HG03175 (cell line): Measurements from ENCODE around the gene UBE2R2.
"Not testable (repeated sequence)": the region's sequence is repeated elsewhere in the genome, so short reads cannot be mapped to it uniquely, and the experiment has no call there.

Experiments used
- ATAC-seq: cut with Tn5 transposase; IDR thresholded peaks from one replicate; pipeline ENCODE4 v1.9.1; 2021; ENCODE audit warnings: mild to moderate bottlenecking, moderate library complexity; ENCODE audit not compliant: unreplicated experiment

The UBE2R2 gene

GRCh38 chr9:33924978-33925797 lies 108.2 kb downstream of the UBE2R2 start:
- no peak for ATAC-seq

GRCh38 chr9:33926746-33927485 lies 110.0 kb downstream of the UBE2R2 start:
- no peak for ATAC-seq

- no peak for ATAC-seq
Measured at GRCh38 chr9:33927694-33928093, 110.7 kb downstream of the UBE2R2 start.

- ATAC-seq: no peak
Measured at GRCh38 chr9:33931326-33931725, 114.4 kb downstream of the UBE2R2 start.

GRCh38 chr9:33932078-33932807 lies 115.3 kb downstream of the UBE2R2 start:
- ATAC-seq: no peak

- no peak for ATAC-seq
Measured at GRCh38 chr9:33934188-33934878, 117.4 kb downstream of the UBE2R2 start.

GRCh38 chr9:33939924-33940874 lies 123.2 kb downstream of the UBE2R2 start:
- ATAC-seq: no peak

GRCh38 chr9:33942471-33943083 lies 125.6 kb downstream of the UBE2R2 start:
- ATAC-seq: no peak

- no peak for ATAC-seq
Measured at GRCh38 chr9:33943389-33943788, 126.4 kb downstream of the UBE2R2 start.

- ATAC-seq: no peak
Measured at GRCh38 chr9:33946779-33947535, 130.0 kb downstream of the UBE2R2 start.

GRCh38 chr9:33950371-33950770 lies 133.4 kb downstream of the UBE2R2 start:
- ATAC-seq: no peak

GRCh38 chr9:33952066-33952465 lies 135.1 kb downstream of the UBE2R2 start:
- no peak for ATAC-seq

GRCh38 chr9:33956544-33956943 lies 139.6 kb downstream of the UBE2R2 start:
- no peak for ATAC-seq

GRCh38 chr9:33959725-33960124 lies 142.8 kb downstream of the UBE2R2 start:
- ATAC-seq: no peak

- not testable (repeated sequence) for ATAC-seq
Measured at GRCh38 chr9:33962468-33962867, 145.5 kb downstream of the UBE2R2 start.

GRCh38 chr9:33964086-33964768 lies 147.3 kb downstream of the UBE2R2 start:
- ATAC-seq: no peak
